Keratinocyte (primary cell): ENCODE data around the gene RESP18.

Experiments used
- CTCF ChIP-seq, 3 experiments: IDR thresholded peaks in 1 of 3; conservative IDR thresholded peaks in 1 of 3; optimal IDR thresholded peaks in 1 of 3; 2 replicates in 2 of 3; 3 replicates in 1 of 3; pipeline versions ENCODE3 to v1.5.1; 2011; ENCODE audit warnings: low read length in 3 of 3, mild to moderate bottlenecking in 3 of 3, moderate library complexity in 2 of 3, control low read depth in 1 of 3, inconsistent platforms in 1 of 3; ENCODE audit not compliant: insufficient read depth in 2 of 3; ENCODE audit errors: extremely low read depth in 1 of 3
- EZH2 ChIP-seq: IDR thresholded peaks from one replicate; pipeline ENCODE4 v1.6.1; 2012; ENCODE audit warnings: inconsistent platforms, mild to moderate bottlenecking, low read length, moderate library complexity

- TF ChIP-seq EZH2 = no peak
- peak; percentile 77 to 78 (median 77) for TF ChIP-seq CTCF (optimal IDR thresholded peaks at IDR 0.05 in 1 of 3, IDR thresholded peaks at IDR 0.05 in 1 of 3, conservative IDR thresholded peaks at IDR 0.05 in 1 of 3; ENCODE audit: extremely low read depth in 1 of 3, insufficient read depth in 2 of 3, low read length in 3 of 3)
These were observed 20.0 kb upstream of the RESP18 start for GRCh38 chr2:219352448-219353023.
